Stimulated activated effector memory CD8-positive, alpha-beta T cell treated with anti-CD3 and anti-CD28 coated beads, Interleukin-12 subunit alpha, Interleukin-12 subunit beta, amount 100 ng/mL, for 72 hours (primary cell): Measurements from ENCODE around the gene SEC24D.

Experiments used
- ATAC-seq: fragments of 150-1000 bp; cut with Tn5 transposase; 2 replicates; pipeline ENCODE4 v1.10.0; 2021
- DNase-seq, 2 donors: peaks; one replicate each; pipeline ENCODE4 v3.0.0; 2021 to 2022; ENCODE audit warnings: low spot score in 2 of 2
- H3K27ac Mint-ChIP-seq: one replicate; pipeline ENCODE4 v1.8.0; 2022; ENCODE audit warnings: mild to moderate bottlenecking, mixed read lengths
- H3K36me3 Mint-ChIP-seq: one replicate; pipeline ENCODE4 v1.8.0; 2022; ENCODE audit warnings: mild to moderate bottlenecking, mixed read lengths
- H3K4me1 Mint-ChIP-seq: one replicate; pipeline ENCODE4 v1.8.0; 2022; ENCODE audit warnings: mixed read lengths
- H3K4me3 Mint-ChIP-seq: one replicate; pipeline ENCODE4 v1.8.0; 2022; ENCODE audit warnings: mild to moderate bottlenecking, mixed read lengths
- H3K9me3 Mint-ChIP-seq: one replicate; pipeline ENCODE4 v1.8.0; 2022; ENCODE audit warnings: mixed read lengths

Gene SEC24D

DNA sequence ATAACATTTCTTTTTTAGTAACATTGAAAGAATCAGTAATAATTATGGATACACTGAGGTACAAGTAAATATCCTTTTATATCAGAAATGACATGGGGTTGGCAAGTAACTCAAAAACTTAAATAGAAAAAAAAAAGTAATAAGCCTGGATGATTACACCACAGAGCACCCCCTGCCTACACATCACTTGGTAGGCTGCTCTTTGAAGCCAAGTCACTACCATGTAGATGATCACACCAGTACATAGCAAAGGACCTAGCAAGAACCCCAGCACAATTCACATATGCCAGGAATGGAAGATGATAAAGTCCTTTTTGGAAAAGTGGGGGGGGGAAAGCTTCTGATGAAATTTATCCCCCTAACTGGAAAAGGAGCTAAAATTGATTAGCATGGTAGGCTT is 93.9 kb downstream of the SEC24D start:
- DNase-seq, result no peak
- ATAC-seq, result no peak
- H3K36me3 Mint-ChIP-seq, result peaks cover 93% of the 10 kb centered on the region
- H3K4me1 Mint-ChIP-seq, result no peaks in the 10 kb centered on the region
- H3K27ac Mint-ChIP-seq, result no peak overlapping the region
- H3K9me3 Mint-ChIP-seq, result no peaks in the 10 kb centered on the region
- no peak overlapping the region for H3K4me3 Mint-ChIP-seq

DNA sequence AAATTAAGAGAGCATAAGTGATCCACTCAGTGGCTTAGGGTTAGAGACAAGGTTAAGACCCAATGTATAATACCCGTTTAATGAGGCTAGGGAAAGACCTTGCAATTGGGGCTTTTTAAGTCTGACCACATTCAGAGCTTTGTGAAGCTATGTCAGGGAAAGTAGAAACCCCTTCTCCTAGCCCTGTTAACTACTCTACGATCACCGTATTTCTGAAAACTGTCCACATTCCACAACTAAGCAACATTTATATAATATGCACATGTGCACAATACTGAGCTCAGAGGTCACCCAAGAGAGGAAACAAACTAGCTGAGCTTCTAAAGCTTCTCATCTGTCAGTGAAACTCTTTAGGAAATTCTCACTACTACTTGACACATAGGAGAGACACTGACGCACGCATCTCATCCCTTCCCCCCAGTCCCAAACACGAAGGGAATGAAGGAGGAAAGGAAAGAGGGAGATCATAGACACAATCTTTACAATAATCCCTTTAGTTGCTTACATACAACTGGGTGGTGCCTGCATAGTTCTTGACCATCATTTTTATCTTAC is 94.5 kb downstream of the SEC24D start:
- ATAC-seq (no peak), DNase-seq (no peak)
- no peaks in the 10 kb centered on the region for H3K4me1 Mint-ChIP-seq
- no peak overlapping the region for H3K27ac Mint-ChIP-seq
- H3K36me3 Mint-ChIP-seq, result peaks cover 96% of the 10 kb centered on the region
- no peaks in the 10 kb centered on the region for H3K9me3 Mint-ChIP-seq
- no peak overlapping the region for H3K4me3 Mint-ChIP-seq

DNA sequence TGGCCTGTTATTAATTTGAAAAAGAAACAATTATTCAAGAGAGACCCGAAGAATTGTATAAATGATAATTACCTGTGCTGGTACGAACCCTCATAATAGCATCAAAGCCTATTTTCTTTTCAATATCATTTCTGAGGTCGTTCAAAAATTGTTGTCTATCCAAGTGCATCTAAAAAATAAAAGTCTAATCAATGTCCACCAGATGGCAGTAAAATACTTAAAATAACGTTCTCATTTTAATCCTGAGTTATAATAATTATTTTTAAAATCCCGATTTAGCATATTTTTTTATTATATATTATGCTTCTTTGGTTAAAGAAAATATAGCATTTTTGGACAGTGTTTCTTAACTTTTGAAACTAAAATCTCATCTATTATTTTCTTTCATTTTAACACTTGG is 95.1 kb downstream of the SEC24D start:
- DNase-seq (no peak), ATAC-seq (no peak)
- H3K27ac Mint-ChIP-seq, result no peak overlapping the region
- H3K9me3 Mint-ChIP-seq, result no peaks in the 10 kb centered on the region
- H3K36me3 Mint-ChIP-seq, result peaks cover 100% of the 10 kb centered on the region
- no peak overlapping the region for H3K4me3 Mint-ChIP-seq
- no peaks in the 10 kb centered on the region for H3K4me1 Mint-ChIP-seq

DNA sequence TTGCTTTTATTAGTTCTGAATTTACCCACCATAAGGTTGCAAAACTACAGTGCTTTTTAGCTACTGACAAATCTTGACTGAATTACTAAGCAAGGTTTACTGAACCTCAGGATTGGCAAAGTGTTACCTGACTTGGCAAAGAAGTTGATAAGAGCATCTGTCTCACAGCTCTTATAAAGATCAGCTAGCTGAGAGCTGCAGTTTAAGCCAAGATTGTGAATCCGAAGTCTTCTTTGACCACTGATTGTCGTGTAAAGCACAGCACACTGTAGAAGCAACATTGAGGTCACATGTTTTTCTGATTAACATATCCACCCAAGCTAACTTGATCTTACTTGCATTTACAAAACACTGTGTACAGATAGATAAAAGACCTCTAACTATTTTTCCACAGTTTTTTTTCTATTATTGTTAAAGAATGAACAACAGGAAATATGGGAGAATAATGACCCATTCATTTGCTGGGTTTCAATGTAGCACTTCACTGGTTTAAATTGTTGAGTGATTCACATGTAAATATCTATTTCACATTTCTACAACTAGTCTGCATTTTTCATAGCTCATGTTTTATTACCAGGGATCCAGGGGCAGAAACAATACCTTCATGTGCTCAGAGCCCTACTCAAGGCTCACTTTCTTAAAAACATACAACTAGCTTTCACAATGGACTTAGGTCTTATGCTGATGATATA is 96.8 kb downstream of the SEC24D start:
- no peak overlapping the region for H3K27ac Mint-ChIP-seq
- ATAC-seq, result no peak

DNA sequence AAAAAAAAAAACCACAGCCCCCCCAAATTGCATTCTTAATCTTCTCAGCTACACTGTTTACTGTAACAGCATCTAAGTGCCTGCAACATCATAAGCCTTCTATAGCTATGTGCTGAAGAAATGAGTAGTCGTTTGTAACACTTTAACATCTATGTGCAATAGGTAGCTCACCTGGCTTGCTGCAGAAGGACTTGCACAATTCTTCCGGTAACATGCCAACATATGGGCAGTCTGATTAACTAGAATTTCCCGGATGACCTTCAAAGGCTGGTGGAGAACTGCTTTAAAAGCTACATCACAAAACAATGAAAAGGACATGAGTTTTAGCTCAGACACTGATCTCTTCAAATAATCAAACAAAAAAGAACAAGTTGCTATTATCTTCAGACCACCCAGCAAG is 97.8 kb downstream of the SEC24D start:
- no peaks in the 10 kb centered on the region for H3K4me1 Mint-ChIP-seq
- ATAC-seq (no peak), DNase-seq (no peak)
- no peaks in the 10 kb centered on the region for H3K9me3 Mint-ChIP-seq
- H3K27ac Mint-ChIP-seq, result no peak overlapping the region
- H3K4me3 Mint-ChIP-seq, result no peak overlapping the region
- peaks cover 100% of the 10 kb centered on the region for H3K36me3 Mint-ChIP-seq

More for the DNA sequence above, 96.8 kb downstream of the SEC24D start:
- no peaks in the 10 kb centered on the region for H3K9me3 Mint-ChIP-seq
- no peak for DNase-seq
- no peaks in the 10 kb centered on the region for H3K4me1 Mint-ChIP-seq
- H3K36me3 Mint-ChIP-seq, result peaks cover 100% of the 10 kb centered on the region
- H3K4me3 Mint-ChIP-seq, result no peak overlapping the region

DNA sequence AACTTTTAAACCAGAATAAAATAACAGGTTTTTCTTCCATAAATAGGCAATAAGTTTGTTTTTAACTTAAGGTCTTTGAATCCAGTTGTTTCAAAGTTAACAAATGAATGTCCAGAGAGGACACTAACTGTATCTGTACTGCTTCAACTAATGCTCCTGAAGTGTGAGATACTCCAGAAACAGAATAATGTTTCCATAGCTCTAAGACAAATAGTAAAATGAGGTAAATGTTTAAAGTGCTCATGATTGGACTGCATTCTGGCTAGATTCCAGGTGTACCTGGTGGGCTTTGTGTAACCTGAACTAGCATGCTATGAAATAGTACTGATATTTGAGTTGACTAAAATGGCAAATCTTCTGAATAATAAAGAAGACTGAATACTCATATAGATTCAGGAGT is 99.0 kb downstream of the SEC24D start:
- DNase-seq, result no peak
- no peak for ATAC-seq
- Mint-ChIP-seq H3K27ac (no peak overlapping the region), H3K9me3 (no peaks in the 10 kb centered on the region), H3K4me3 (no peak overlapping the region), H3K36me3 (peaks cover 100% of the 10 kb centered on the region), H3K4me1 (no peaks in the 10 kb centered on the region)

DNA sequence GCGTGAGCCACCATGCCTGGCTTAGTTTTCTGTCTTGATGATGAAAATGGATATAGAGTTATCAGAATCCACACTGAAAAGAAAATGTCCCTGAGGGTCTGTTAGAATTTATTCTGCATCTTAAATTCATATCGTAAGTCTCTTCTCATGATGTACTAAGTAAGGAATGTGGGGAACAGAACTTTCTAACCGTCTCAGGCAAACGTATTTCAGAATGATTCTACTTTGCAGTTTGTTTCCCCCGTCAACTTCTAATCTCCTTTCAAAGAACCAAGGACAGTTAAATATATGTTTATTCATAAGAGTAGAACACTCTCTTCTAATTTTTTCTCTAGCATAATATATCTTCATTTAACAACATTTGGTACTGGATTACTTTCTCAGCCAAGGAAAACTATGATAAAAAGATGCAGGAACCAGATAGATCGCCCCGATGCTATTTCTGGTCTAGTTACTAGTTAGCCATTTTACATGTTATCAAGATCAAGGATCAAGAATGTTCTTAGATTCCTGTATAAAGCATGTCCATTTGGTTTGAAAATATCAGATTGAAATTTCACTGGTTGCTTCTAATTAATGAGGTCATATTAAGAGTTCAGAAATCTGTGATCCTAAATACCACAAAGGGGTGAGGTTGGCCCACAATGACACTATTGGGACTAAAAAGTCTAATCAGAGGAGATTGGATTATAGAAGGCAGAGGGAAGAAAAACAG is 101.3 kb downstream of the SEC24D start:
- ATAC-seq (no peak), DNase-seq (no peak)
- no peaks in the 10 kb centered on the region for H3K9me3 Mint-ChIP-seq
- H3K4me3 Mint-ChIP-seq, result no peak overlapping the region
- no peak overlapping the region for H3K27ac Mint-ChIP-seq
- no peaks in the 10 kb centered on the region for H3K4me1 Mint-ChIP-seq
- peaks cover 100% of the 10 kb centered on the region for H3K36me3 Mint-ChIP-seq

DNA sequence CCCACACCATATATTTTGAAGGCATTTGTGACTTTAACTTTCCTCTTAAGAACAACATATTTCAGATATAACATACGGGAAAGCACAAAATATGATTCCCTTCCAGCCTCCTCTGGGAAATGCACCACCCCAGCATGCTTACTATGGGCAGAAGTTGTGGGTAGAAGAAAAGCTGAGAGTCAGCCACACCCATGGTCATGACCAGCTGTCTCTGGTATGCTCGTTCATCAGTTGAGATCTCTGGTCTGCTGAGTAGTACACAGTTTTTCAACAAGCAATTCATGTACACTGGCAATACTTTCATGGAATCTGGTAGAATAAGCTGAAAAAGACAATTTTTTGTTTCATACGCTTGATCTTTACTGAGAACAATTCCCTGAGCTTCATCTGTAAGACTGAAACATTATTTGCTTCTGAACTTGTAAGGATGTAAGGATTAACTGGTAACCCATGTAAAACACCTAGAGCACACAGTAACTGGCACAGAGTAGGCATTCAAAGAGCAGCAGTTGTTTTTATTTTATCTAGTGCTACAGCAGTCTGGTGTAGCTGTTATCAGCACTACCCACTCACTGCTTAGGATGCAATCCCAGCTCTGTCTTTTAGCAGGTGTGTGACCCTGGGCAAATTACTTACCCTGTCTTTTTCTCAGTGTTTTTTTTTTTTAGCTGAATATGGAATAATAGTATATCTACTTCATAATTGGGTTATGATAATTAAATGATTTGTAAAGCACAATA is 103.2 kb downstream of the SEC24D start:
- Mint-ChIP-seq H3K4me3 (no peak overlapping the region), H3K9me3 (no peaks in the 10 kb centered on the region), H3K27ac (no peak overlapping the region), H3K36me3 (peaks cover 100% of the 10 kb centered on the region), H3K4me1 (no peaks in the 10 kb centered on the region)
- no peak for DNase-seq
- no peak for ATAC-seq

DNA sequence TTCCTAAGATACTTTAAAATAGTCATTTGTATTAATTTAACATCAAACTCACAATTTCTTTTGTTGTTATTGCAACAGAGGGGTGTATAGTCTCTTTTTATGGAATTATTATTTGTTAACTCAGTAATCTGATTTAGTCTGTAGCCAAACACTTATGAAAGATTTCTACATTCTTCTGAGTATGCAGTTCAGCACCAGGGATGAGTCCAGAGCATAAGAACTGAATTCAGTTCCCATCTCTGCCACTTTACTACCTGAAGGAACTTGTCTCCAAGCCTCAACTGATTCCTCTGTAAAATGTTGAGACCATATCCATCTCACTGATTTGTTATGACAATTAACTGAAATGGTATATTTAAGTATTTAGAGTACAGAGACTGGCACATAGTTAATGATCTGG is 105.2 kb downstream of the SEC24D start:
- Mint-ChIP-seq H3K4me3 (no peak overlapping the region), H3K4me1 (no peaks in the 10 kb centered on the region), H3K36me3 (peaks cover 98% of the 10 kb centered on the region), H3K27ac (no peak overlapping the region), H3K9me3 (no peaks in the 10 kb centered on the region)
- no peak for ATAC-seq
- no peak for DNase-seq

DNA sequence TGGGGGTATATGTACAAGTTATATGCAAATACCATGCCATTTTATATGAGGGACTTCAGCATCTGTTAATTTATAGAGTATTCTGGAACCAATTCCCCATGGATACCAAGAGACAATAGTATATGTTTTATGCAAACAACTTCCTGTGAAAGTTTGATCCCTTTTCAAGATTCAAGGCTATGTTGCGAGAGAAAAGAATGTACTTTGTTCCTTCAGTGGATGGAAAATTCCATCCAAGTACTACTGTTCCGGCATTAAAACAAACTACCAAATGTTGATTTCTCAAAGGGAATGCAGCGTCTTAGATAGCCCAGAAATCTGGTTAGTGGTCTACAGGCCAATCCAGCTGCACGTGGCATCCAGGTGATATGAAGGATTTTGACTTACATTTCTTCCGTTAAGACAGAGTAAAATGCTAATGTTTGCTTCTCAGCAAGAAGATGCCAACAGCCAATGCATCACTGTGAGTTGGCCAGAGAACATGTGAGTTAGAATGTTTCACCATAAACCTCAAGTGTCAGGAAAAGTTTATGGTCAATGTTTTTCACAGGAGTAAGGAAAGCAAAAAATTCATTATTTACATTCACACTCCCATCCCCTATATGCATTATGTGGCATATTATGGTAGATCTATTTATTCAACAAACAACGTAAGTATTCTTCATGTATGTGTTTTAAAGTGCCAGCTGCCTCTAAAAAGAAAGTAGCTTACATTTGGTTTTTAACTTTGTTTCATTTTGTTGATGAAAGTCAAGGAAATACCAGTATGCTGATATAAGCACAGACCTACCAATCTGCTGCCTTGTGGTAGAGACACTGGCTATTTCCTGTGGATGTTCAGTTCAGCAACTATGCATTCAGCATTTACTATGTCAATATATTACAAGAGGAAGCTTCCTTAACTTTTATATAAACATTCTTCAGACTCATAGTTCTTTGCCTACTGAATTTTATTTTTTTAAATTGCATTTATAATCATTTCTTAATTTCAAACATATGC is 106.3 kb downstream of the SEC24D start:
- ATAC-seq (no peak), DNase-seq (no peak)
- Mint-ChIP-seq H3K4me3 (no peak overlapping the region), H3K36me3 (peaks cover 93% of the 10 kb centered on the region), H3K4me1 (no peaks in the 10 kb centered on the region), H3K27ac (no peak overlapping the region), H3K9me3 (no peaks in the 10 kb centered on the region)

DNA sequence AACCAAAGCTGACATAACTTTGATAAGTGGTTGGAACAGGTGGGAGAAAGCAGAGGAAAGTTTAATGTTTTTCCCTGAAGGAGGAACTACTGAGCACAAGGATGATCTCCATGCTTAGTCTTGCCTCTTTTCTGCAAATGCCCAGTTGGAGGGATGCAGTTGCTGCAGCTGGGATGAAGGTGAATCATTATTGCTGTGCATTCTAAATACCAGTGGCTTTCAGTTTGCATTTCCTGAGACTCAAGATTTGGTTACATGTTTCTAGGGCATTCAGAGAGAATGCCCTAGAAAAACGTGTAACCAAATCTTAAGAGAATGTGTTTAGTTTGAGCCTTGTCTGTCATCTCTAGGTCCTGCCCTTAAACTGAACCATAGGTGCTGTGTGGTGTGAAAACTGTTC is 108.6 kb downstream of the SEC24D start:
- DNase-seq (no peak), ATAC-seq (no peak)
- H3K4me3 Mint-ChIP-seq, result no peak overlapping the region
- peaks cover 87% of the 10 kb centered on the region for H3K36me3 Mint-ChIP-seq
- H3K9me3 Mint-ChIP-seq, result no peaks in the 10 kb centered on the region
- no peak overlapping the region for H3K27ac Mint-ChIP-seq
- H3K4me1 Mint-ChIP-seq, result no peaks in the 10 kb centered on the region

DNA sequence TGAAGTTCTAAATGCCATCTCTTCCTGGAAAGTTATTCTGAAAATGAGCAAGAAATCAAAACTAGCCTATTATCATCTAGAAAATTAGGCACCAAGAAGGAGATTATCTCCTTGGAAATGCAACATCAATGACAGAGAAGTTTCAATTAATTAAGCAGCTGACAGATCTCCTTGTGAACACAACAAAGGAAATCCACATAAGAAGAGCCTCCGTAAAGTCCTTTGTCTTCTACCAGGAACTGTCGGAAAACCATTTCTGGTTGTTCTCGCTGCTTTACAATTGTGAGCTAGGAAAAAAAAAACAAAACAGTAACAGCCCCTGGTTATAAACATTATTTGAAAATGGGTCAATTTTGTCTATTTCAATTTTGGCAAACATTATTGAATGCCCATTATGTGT is 112.6 kb downstream of the SEC24D start:
- Mint-ChIP-seq H3K36me3 (peaks cover 61% of the 10 kb centered on the region), H3K4me3 (no peak overlapping the region)

DNA sequence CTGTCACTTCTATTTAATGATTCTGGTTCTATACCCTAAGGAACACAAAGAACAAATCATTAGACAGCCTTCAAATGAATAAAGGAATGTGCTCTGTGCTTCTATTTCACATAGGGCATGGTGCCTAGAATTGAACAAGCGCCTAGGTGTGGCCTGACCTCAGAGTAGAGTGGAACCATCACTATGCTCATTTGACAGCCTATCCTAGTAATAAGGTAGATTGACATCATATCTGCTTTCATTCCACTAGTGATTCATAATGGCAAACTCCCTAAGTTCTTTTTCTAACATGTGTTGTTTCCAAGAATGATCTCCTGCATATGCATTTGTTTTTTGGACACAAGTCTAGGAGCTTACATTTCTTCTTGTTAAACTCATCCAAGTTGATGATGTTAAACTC is 114.2 kb downstream of the SEC24D start:
- ATAC-seq, result no peak
- Mint-ChIP-seq H3K4me1 (no peaks in the 10 kb centered on the region), H3K9me3 (no peaks in the 10 kb centered on the region), H3K36me3 (peaks cover 49% of the 10 kb centered on the region), H3K27ac (no peak overlapping the region), H3K4me3 (no peak overlapping the region)
- no peak for DNase-seq

More for the DNA sequence above, 112.6 kb downstream of the SEC24D start:
- no peak for ATAC-seq
- Mint-ChIP-seq H3K9me3 (no peaks in the 10 kb centered on the region), H3K4me1 (no peaks in the 10 kb centered on the region), H3K27ac (no peak overlapping the region)
- DNase-seq, result no peak

DNA sequence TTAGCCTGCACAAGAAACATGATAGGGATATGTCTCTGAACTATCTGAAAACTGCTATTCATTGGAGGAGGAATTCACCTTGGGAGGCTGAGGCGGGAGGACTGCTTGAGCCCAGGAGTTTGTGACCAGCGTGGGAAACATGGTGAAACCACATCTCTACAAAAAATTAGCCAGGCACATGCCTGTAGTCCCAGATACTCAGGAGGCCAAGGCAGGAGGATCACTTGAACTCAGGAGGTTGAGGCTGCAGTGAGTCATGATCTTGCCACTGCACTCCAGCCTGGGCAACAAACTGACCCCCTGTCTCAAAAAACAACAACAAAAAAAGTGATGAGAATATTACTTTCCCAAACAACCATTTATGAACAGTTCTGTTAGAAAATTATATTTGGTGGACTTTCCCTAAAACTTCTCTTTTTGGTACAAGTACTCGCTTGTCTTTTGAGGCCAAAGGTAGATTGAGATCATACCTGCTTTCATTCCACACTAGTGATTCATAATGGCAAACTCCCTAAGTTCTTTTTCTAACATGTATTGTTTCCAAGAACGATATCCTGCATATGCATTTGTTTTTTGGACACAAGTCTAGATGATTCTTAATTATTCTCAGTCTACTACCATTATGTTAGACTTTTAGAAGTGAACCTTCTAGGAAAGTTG is 117.3 kb downstream of the SEC24D start:
- Mint-ChIP-seq H3K27ac (no peak overlapping the region), H3K4me3 (no peak overlapping the region), H3K4me1 (no peaks in the 10 kb centered on the region), H3K36me3 (peaks cover 31% of the 10 kb centered on the region), H3K9me3 (no peaks in the 10 kb centered on the region)
- ATAC-seq (no peak), DNase-seq (no peak)
